Vagina (tissue), 2 donors: ENCODE measurements around the gene MKKS. TPM values are rescaled to one million over a fixed set of nuclear protein-coding genes. Genes with fewer than 3 reads are reported as not detected.
A peak's percentile ranks its signal among the peaks of the same experiment; 100 is the strongest.

Experiments used
- DNase-seq, 2 donors: peaks; one replicate each; pipeline ENCODE4 v3.0.0-alpha.2; 2017; ENCODE audit errors: extremely low spot score in 2 of 2
- H3K27ac ChIP-seq: fragments of 200-600 bp; sonication (generic); one replicate; pipeline ENCODE4 v1.5.1; 2019
- H3K27me3 ChIP-seq: fragments of 200-600 bp; sonication (generic); one replicate; pipeline ENCODE4 v1.5.1; 2019
- H3K36me3 ChIP-seq, 2 donors: fragments of 200-600 bp; sonication (generic); one replicate each; pipeline ENCODE4 v1.5.1; 2017 to 2019
- H3K4me1 ChIP-seq: fragments of 200-600 bp; sonication (generic); one replicate; pipeline ENCODE4 v1.5.1; 2019
- H3K4me3 ChIP-seq, 2 donors: fragments of 200-600 bp; sonication (generic); 1 replicate in 1 of 2; 2 replicates in 1 of 2; pipeline ENCODE4 v1.5.1; 2016 to 2019
- H3K9me3 ChIP-seq: fragments of 200-600 bp; sonication (generic); one replicate; pipeline ENCODE4 v1.5.1; 2019
- CTCF ChIP-seq, 3 experiments: fragments of 450-650 bp in 2 of 3; fragments of 200-600 bp in 1 of 3; sonication (generic) in 1 of 3; IDR thresholded peaks; one replicate each; pipeline ENCODE4 v1.5.1; 2017 to 2019; ENCODE audit warnings: antibody characterized with exemption in 3 of 3, mild to moderate bottlenecking in 2 of 3, moderate library complexity in 2 of 3
- POLR2A ChIP-seq, 2 donors: fragments of 450-650 bp; IDR thresholded peaks; one replicate each; pipeline ENCODE4 v1.6.1; 2017; ENCODE audit warnings: antibody characterized with exemption in 2 of 2, mild to moderate bottlenecking in 2 of 2, moderate library complexity in 2 of 2
- POLR2AphosphoS5 ChIP-seq, 2 donors: sonication (generic); formaldehyde crosslinking; IDR thresholded peaks; one replicate each; pipeline ENCODE4 v1.9.0; 2017; ENCODE audit warnings: antibody characterized with exemption in 2 of 2, mild to moderate bottlenecking in 2 of 2, low read depth in 1 of 2; ENCODE audit not compliant: insufficient read depth in 1 of 2
- intact Hi-C: fragments of 100-400 bp; cut with DNase I; formaldehyde crosslinking; loops from one replicate; pipeline ENCODE4 v1.15.1; 2023
- total RNA-seq: library from RNA; depleted of rRNA; stranded (reverse); fragments of >200 nt; gene quantifications from one replicate; pipeline ENCODE4 v1.2.3, GENCODE V29; 2016

MKKS gene
- total RNA-seq, 1 donor from 2014 or later = 12.5 TPM

DNA sequence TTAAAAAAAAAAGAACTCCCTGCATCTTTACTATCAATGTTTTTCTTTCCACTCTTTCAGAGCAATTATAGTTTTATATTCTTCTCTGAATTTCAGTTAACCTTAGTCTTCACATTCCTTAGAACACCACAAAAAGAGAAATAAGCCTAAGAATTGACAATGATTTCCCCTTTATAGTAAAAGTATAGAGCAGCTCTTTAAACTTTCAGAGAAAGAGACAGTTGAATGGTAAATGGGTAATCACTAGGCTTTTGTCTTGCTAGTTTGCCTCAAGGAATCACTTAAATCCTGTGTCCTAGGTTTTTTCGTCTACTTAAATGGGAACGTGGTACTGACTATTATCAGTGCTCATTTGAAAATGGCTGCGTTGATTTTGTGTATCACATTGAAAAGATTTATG, 32.8 kb upstream of the MKKS start:
- no peak for DNase-seq
- H3K4me3 ChIP-seq = no peak overlapping the region
- H3K27ac ChIP-seq = peak overlapping the region; percentile 61
- TF ChIP-seq POLR2A (IDR thresholded peaks at IDR 0.05) (no peak), POLR2AphosphoS5 (IDR thresholded peaks at IDR 0.05; ENCODE audit: insufficient read depth in 1 of 2, low read depth in 1 of 2) (no peak), CTCF (IDR thresholded peaks at IDR 0.05) (no peak)
- no peaks in the 10 kb centered on the region for H3K9me3 ChIP-seq
- no peaks in the 10 kb centered on the region for H3K27me3 ChIP-seq
- intact Hi-C loops = loop anchor here (10.0 kb wide), 1 partner anchor 808 kb away; no protein-coding TSS in a partner anchor
- H3K36me3 ChIP-seq = no peaks in the 10 kb centered on the region
- peaks cover 30% of the 10 kb centered on the region for H3K4me1 ChIP-seq

DNA sequence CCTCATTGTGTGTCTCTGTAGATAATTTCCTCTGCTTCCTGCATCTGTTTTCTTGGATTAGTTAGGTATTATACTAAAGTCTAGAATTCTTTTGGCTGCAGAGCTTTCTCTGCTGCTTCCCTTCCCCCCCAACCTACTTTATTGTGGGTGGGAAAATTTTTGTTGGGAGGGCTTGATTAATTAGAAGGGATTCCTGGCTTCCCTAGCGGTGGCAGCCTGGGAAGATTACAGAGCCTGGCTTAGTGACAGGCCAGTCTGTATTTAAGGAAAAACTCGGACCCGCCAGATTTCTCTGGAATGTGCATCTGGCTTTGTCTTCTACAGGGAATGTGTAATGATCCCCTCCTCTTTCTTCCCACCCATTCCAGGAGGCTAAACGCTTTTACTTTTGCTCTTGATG, 32.3 kb upstream of the MKKS start:
- H3K27ac ChIP-seq = peak overlapping the region; percentile 61
- H3K36me3 ChIP-seq = no peaks in the 10 kb centered on the region
- peaks cover 30% of the 10 kb centered on the region for H3K4me1 ChIP-seq
- H3K27me3 ChIP-seq = no peaks in the 10 kb centered on the region
- intact Hi-C loops = loop anchor here (10.0 kb wide), 1 partner anchor 808 kb away; no protein-coding TSS in a partner anchor
- no peaks in the 10 kb centered on the region for H3K9me3 ChIP-seq
- no peak for DNase-seq
- H3K4me3 ChIP-seq = no peak overlapping the region
- TF ChIP-seq POLR2A (IDR thresholded peaks at IDR 0.05) (no peak), CTCF (IDR thresholded peaks at IDR 0.05) (no peak), POLR2AphosphoS5 (IDR thresholded peaks at IDR 0.05; ENCODE audit: insufficient read depth in 1 of 2, low read depth in 1 of 2) (no peak)

DNA sequence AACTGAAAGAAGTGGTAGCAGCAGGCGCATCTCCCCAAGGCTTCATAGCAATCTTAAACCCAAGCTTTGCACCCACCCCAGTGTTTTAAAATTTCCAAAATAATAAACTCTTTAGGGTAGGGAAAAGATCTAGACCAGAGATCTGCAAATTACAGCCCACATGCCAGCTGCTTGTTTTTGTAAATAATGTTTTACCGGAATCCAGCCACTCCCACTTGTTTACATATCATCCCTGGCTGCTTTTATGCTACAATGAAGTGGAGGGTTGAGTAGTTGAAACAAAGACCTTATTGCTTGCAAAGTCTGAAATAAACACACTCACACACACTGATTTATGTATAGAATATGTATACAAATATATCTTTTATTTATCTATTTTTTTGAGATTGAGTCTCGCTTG, 31.1 kb upstream of the MKKS start:
- intact Hi-C loops = loop anchor here (10.0 kb wide), 1 partner anchor 810 kb away; no protein-coding TSS in a partner anchor
- TF ChIP-seq CTCF (IDR thresholded peaks at IDR 0.05) = no peak
- H3K27me3 ChIP-seq = no peaks in the 10 kb centered on the region
- no peak for DNase-seq
- no peaks in the 10 kb centered on the region for H3K9me3 ChIP-seq
- H3K36me3 ChIP-seq = no peaks in the 10 kb centered on the region
- no peak overlapping the region for H3K4me3 ChIP-seq
- H3K27ac ChIP-seq = no peak overlapping the region
- peaks cover 30% of the 10 kb centered on the region for H3K4me1 ChIP-seq

DNA sequence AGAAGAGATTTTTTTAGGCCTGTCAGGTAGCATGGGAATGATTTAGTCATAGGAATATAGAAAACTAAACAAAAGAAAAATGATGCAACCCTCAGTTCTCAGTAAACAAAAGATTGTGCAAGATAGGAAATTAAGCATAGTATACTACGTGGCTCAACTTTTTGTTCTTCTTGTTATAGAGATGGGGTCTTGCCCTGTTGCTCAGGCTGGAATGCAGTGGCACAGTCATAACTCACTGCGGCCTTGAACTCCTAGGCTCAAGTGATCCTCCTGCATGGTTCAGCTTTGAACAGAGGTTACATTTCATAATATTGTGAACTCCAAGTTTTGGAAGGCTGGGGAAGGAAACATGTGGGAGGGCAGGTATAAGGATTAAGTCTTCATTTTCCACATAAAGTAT, 29.6 kb upstream of the MKKS start:
- H3K27ac ChIP-seq = no peak overlapping the region
- H3K36me3 ChIP-seq = no peaks in the 10 kb centered on the region
- no peak overlapping the region for H3K4me3 ChIP-seq
- intact Hi-C loops = loop anchor here (10.0 kb wide), 1 partner anchor 811 kb away; no protein-coding TSS in a partner anchor
- no peak for DNase-seq
- TF ChIP-seq POLR2A (IDR thresholded peaks at IDR 0.05) (no peak), POLR2AphosphoS5 (IDR thresholded peaks at IDR 0.05; ENCODE audit: insufficient read depth in 1 of 2, low read depth in 1 of 2) (no peak), CTCF (IDR thresholded peaks at IDR 0.05) (no peak)
- no peaks in the 10 kb centered on the region for H3K9me3 ChIP-seq
- H3K27me3 ChIP-seq = no peaks in the 10 kb centered on the region
- H3K4me1 ChIP-seq = peaks cover 23% of the 10 kb centered on the region

- H3K27ac ChIP-seq = no peak overlapping the region
- intact Hi-C loops = loop anchor here (10.0 kb wide), 1 partner anchor 812 kb away; no protein-coding TSS in a partner anchor
- H3K4me1 ChIP-seq = peaks cover 15% of the 10 kb centered on the region
- H3K36me3 ChIP-seq = no peaks in the 10 kb centered on the region
- H3K9me3 ChIP-seq = no peaks in the 10 kb centered on the region
- H3K4me3 ChIP-seq = no peak overlapping the region
- no peak for DNase-seq
- TF ChIP-seq POLR2A (IDR thresholded peaks at IDR 0.05) = no peak
- no peak for TF ChIP-seq POLR2AphosphoS5 (IDR thresholded peaks at IDR 0.05; ENCODE audit: insufficient read depth in 1 of 2, low read depth in 1 of 2)
- no peak for TF ChIP-seq CTCF (IDR thresholded peaks at IDR 0.05)
- H3K27me3 ChIP-seq = no peaks in the 10 kb centered on the region
Observed at GRCh38 chr20:10462516-10462915, 28.5 kb upstream of the MKKS start.
